NCI-H1048 (cell line): ENCODE data around the gene TNNI3.
A peak's percentile ranks its signal among the peaks of the same experiment; 100 is the strongest.
"Not testable (repeated sequence)": the region's sequence is repeated elsewhere in the genome, so short reads cannot be mapped to it uniquely, and the experiment has no call there.

Experiments
- DNase-seq: peaks from one replicate; lab custom pipeline; 2025; lab: John Stamatoyannopoulos, UW

The TNNI3 gene

GRCh38 chr19:55173186-55173713, 15.7 kb upstream of the TNNI3 start:
- no peak for DNase-seq

- no peak for DNase-seq
Measured at GRCh38 chr19:55172741-55173140, 15.2 kb upstream of the TNNI3 start.

- DNase-seq: not testable (repeated sequence)
Measured at GRCh38 chr19:55172318-55172717, 14.8 kb upstream of the TNNI3 start.

GRCh38 chr19:55171440-55171839, 13.9 kb upstream of the TNNI3 start:
- no peak for DNase-seq

GRCh38 chr19:55169136-55169535, 11.6 kb upstream of the TNNI3 start:
- DNase-seq: no peak

GRCh38 chr19:55166530-55167268, 9.2 kb upstream of the TNNI3 start, which contains the start of gene DNAAF3:
DNAAF3 (minus strand) TSS chr19:55166613; CDS start chr19:55166413, 200 bp downstream.
- peak; percentile 89 for DNase-seq

- DNase-seq: peak; percentile 60
Measured at GRCh38 chr19:55165952-55166529, 8.5 kb upstream of the TNNI3 start.

GRCh38 chr19:55161571-55162322, 4.2 kb upstream of the TNNI3 start:
- no peak for DNase-seq

GRCh38 chr19:55160986-55161365, 3.4 kb upstream of the TNNI3 start:
- DNase-seq: no peak

- peak; percentile 89 for DNase-seq
Measured at GRCh38 chr19:55160128-55160985, 2.8 kb upstream of the TNNI3 start.

- DNase-seq: no peak
Measured at GRCh38 chr19:55158848-55159749, 1.6 kb upstream of the TNNI3 start.

- DNase-seq: no peak
Measured at GRCh38 chr19:55158423-55158822, 891 bp upstream of the TNNI3 start.

GRCh38 chr19:55156202-55157063, 1.1 kb downstream of the TNNI3 start:
- peak; percentile 62 for DNase-seq

- DNase-seq: not testable (repeated sequence)
Measured at GRCh38 chr19:55155784-55156183, 1.7 kb downstream of the TNNI3 start.

GRCh38 chr19:55153652-55154264, 3.8 kb downstream of the TNNI3 start:
- no peak for DNase-seq

GRCh38 chr19:55152017-55152416, 5.5 kb downstream of the TNNI3 start:
- DNase-seq: no peak

GRCh38 chr19:55149078-55150003, 8.2 kb downstream of the TNNI3 start, which contains the start of gene TNNT1:
TNNT1 (minus strand) TSS chr19:55149206; CDS start chr19:55147157, 2,049 bp downstream.
- DNase-seq: no peak
